ENCODE data around the gene KYAT1.

KYAT1 gene

GRCh38 chr9:128909859-128910258, 28.1 kb upstream of the KYAT1 start:
- in situ Hi-C loops (cut with HindIII; ENCODE audit: low sequenced_read_pairs), result no loop called here

- in situ Hi-C loops (cut with HindIII; ENCODE audit: low sequenced_read_pairs), result no loop called here
Measured at GRCh38 chr9:128908372-128908771, 26.6 kb upstream of the KYAT1 start.

GRCh38 chr9:128906741-128907140, 25.0 kb upstream of the KYAT1 start:
- in situ Hi-C loops (cut with HindIII; ENCODE audit: low sequenced_read_pairs), result no loop called here

GRCh38 chr9:128905964-128906363, 24.2 kb upstream of the KYAT1 start:
- in situ Hi-C loops (cut with HindIII; ENCODE audit: low sequenced_read_pairs), result no loop called here

- in situ Hi-C loops (cut with HindIII; ENCODE audit: low sequenced_read_pairs), result no loop called here
Measured at GRCh38 chr9:128903871-128904620, 22.3 kb upstream of the KYAT1 start.

GRCh38 chr9:128903079-128903461, 21.3 kb upstream of the KYAT1 start:
- in situ Hi-C loops (cut with HindIII; ENCODE audit: low sequenced_read_pairs), result no loop called here

GRCh38 chr9:128902351-128903078, 20.8 kb upstream of the KYAT1 start:
- in situ Hi-C loops (cut with HindIII; ENCODE audit: low sequenced_read_pairs), result no loop called here

- in situ Hi-C loops (cut with HindIII; ENCODE audit: low sequenced_read_pairs), result no loop called here
Measured at GRCh38 chr9:128901822-128902221, 20.1 kb upstream of the KYAT1 start.

- in situ Hi-C loops (cut with HindIII; ENCODE audit: low sequenced_read_pairs), result no loop called here
Measured at GRCh38 chr9:128901379-128901778, 19.6 kb upstream of the KYAT1 start.

- in situ Hi-C loops (cut with HindIII; ENCODE audit: low sequenced_read_pairs), result no loop called here
Measured at GRCh38 chr9:128899566-128900322, 18.0 kb upstream of the KYAT1 start.

- in situ Hi-C loops (cut with HindIII; ENCODE audit: low sequenced_read_pairs), result no loop called here
Measured at GRCh38 chr9:128898845-128899565, 17.3 kb upstream of the KYAT1 start.

GRCh38 chr9:128898382-128898781, 16.6 kb upstream of the KYAT1 start:
- in situ Hi-C loops (cut with HindIII; ENCODE audit: low sequenced_read_pairs), result no loop called here

GRCh38 chr9:128895556-128895955, 13.8 kb upstream of the KYAT1 start:
- in situ Hi-C loops (cut with HindIII; ENCODE audit: low sequenced_read_pairs), result no loop called here

- in situ Hi-C loops (cut with HindIII; ENCODE audit: low sequenced_read_pairs), result no loop called here
Measured at GRCh38 chr9:128894764-128895163, 13.0 kb upstream of the KYAT1 start.

GRCh38 chr9:128893354-128893753, 11.6 kb upstream of the KYAT1 start:
- in situ Hi-C loops (cut with HindIII; ENCODE audit: low sequenced_read_pairs), result no loop called here

GRCh38 chr9:128892221-128892921, 10.6 kb upstream of the KYAT1 start:
- in situ Hi-C loops (cut with HindIII; ENCODE audit: low sequenced_read_pairs), result no loop called here

- in situ Hi-C loops (cut with HindIII; ENCODE audit: low sequenced_read_pairs), result no loop called here
Measured at GRCh38 chr9:128891321-128892220, 9.8 kb upstream of the KYAT1 start.

- in situ Hi-C loops (cut with HindIII; ENCODE audit: low sequenced_read_pairs), result no loop called here
Measured at GRCh38 chr9:128887914-128888350, 6.2 kb upstream of the KYAT1 start.

GRCh38 chr9:128887049-128887448, 5.3 kb upstream of the KYAT1 start:
- in situ Hi-C loops (cut with HindIII; ENCODE audit: low sequenced_read_pairs), result no loop called here

All from DLD1 (cell line).